Rectal smooth muscle tissue (tissue), 1 donor: Measurements from ENCODE around the gene OGN.
A peak's percentile ranks its signal among the peaks of the same experiment; 100 is the strongest.

Experiments
- H3K27ac ChIP-seq: one replicate; pipeline ENCODE4 v1.7.0; 2013; ENCODE audit warnings: low read depth, low read length, inconsistent platforms
- H3K27me3 ChIP-seq: one replicate; pipeline ENCODE4 v1.7.0; 2013; ENCODE audit warnings: low read length; ENCODE audit not compliant: control insufficient read depth, insufficient read depth
- H3K36me3 ChIP-seq: one replicate; pipeline ENCODE4 v1.7.0; 2013; ENCODE audit warnings: low read length; ENCODE audit not compliant: control insufficient read depth, insufficient read depth
- H3K4me1 ChIP-seq: one replicate; pipeline ENCODE4 v1.7.0; 2013; ENCODE audit warnings: low read length; ENCODE audit not compliant: control insufficient read depth, insufficient read depth
- H3K4me3 ChIP-seq: one replicate; pipeline ENCODE4 v1.7.0; 2013; ENCODE audit warnings: low read length
- H3K9ac ChIP-seq: one replicate; pipeline ENCODE4 v1.7.0; 2013; ENCODE audit warnings: low read length

The OGN gene

GRCh38 chr9:92397853-92398252 lies 6.5 kb downstream of the OGN start:
- no peak overlapping the region for H3K4me3 ChIP-seq
- H3K36me3 ChIP-seq, result no peaks in the 10 kb centered on the region
- no peak overlapping the region for H3K9ac ChIP-seq
- peak overlapping the region; percentile 46 for H3K27ac ChIP-seq
- peaks cover 11% of the 10 kb centered on the region for H3K4me1 ChIP-seq
- H3K27me3 ChIP-seq, result no peaks in the 10 kb centered on the region

GRCh38 chr9:92395617-92396016 lies 8.8 kb downstream of the OGN start:
- H3K36me3 ChIP-seq, result no peaks in the 10 kb centered on the region
- no peak overlapping the region for H3K27ac ChIP-seq
- no peak overlapping the region for H3K9ac ChIP-seq
- H3K4me1 ChIP-seq, result peaks cover 5% of the 10 kb centered on the region
- no peaks in the 10 kb centered on the region for H3K27me3 ChIP-seq
- no peak overlapping the region for H3K4me3 ChIP-seq

- Histone ChIP-seq H3K36me3 (no peaks in the 10 kb centered on the region), H3K9ac (no peak overlapping the region), H3K4me1 (peaks cover 8% of the 10 kb centered on the region), H3K27me3 (no peaks in the 10 kb centered on the region), H3K4me3 (no peak overlapping the region), H3K27ac (no peak overlapping the region)
Observed at GRCh38 chr9:92393686-92394085, 10.7 kb downstream of the OGN start.

GRCh38 chr9:92392690-92393089 lies 11.7 kb downstream of the OGN start:
- H3K4me1 ChIP-seq, result peaks cover 8% of the 10 kb centered on the region
- no peak overlapping the region for H3K4me3 ChIP-seq
- no peak overlapping the region for H3K27ac ChIP-seq
- H3K27me3 ChIP-seq, result no peaks in the 10 kb centered on the region
- H3K9ac ChIP-seq, result no peak overlapping the region
- H3K36me3 ChIP-seq, result no peaks in the 10 kb centered on the region

- Histone ChIP-seq H3K27ac (peak overlapping the region; percentile 32), H3K27me3 (no peaks in the 10 kb centered on the region), H3K4me1 (peaks cover 3% of the 10 kb centered on the region)
Observed at GRCh38 chr9:92385953-92386352, 18.4 kb downstream of the OGN start.

GRCh38 chr9:92385477-92385876 lies 18.9 kb downstream of the OGN start:
- no peaks in the 10 kb centered on the region for H3K27me3 ChIP-seq
- peaks cover 3% of the 10 kb centered on the region for H3K4me1 ChIP-seq
- H3K4me3 ChIP-seq, result no peak overlapping the region
- H3K9ac ChIP-seq, result no peak overlapping the region
- no peaks in the 10 kb centered on the region for H3K36me3 ChIP-seq
- peak overlapping the region; percentile 32 for H3K27ac ChIP-seq

More at GRCh38 chr9:92385953-92386352, 18.4 kb downstream of the OGN start:
- H3K36me3 ChIP-seq, result no peaks in the 10 kb centered on the region
- H3K4me3 ChIP-seq, result no peak overlapping the region
- H3K9ac ChIP-seq, result no peak overlapping the region

GRCh38 chr9:92385001-92385400 lies 19.4 kb downstream of the OGN start:
- Histone ChIP-seq H3K4me1 (peaks cover 3% of the 10 kb centered on the region), H3K27me3 (no peaks in the 10 kb centered on the region), H3K9ac (no peak overlapping the region), H3K4me3 (no peak overlapping the region), H3K27ac (no peak overlapping the region), H3K36me3 (no peaks in the 10 kb centered on the region)

GRCh38 chr9:92384375-92384774 lies 20.0 kb downstream of the OGN start:
- Histone ChIP-seq H3K4me1 (no peaks in the 10 kb centered on the region), H3K4me3 (no peak overlapping the region), H3K9ac (no peak overlapping the region), H3K27me3 (no peaks in the 10 kb centered on the region), H3K27ac (no peak overlapping the region), H3K36me3 (no peaks in the 10 kb centered on the region)

GRCh38 chr9:92381775-92382174 lies 22.6 kb downstream of the OGN start:
- H3K27ac ChIP-seq, result no peak overlapping the region
- H3K4me3 ChIP-seq, result no peak overlapping the region
- H3K9ac ChIP-seq, result no peak overlapping the region
- H3K27me3 ChIP-seq, result no peaks in the 10 kb centered on the region
- no peaks in the 10 kb centered on the region for H3K4me1 ChIP-seq
- H3K36me3 ChIP-seq, result no peaks in the 10 kb centered on the region

GRCh38 chr9:92380603-92381002 lies 23.8 kb downstream of the OGN start:
- Histone ChIP-seq H3K27ac (no peak overlapping the region), H3K4me1 (no peaks in the 10 kb centered on the region), H3K36me3 (no peaks in the 10 kb centered on the region), H3K9ac (no peak overlapping the region), H3K27me3 (no peaks in the 10 kb centered on the region), H3K4me3 (no peak overlapping the region)

- no peaks in the 10 kb centered on the region for H3K4me1 ChIP-seq
- H3K27ac ChIP-seq, result no peak overlapping the region
- no peak overlapping the region for H3K9ac ChIP-seq
- no peaks in the 10 kb centered on the region for H3K36me3 ChIP-seq
- no peak overlapping the region for H3K4me3 ChIP-seq
- H3K27me3 ChIP-seq, result no peaks in the 10 kb centered on the region
Observed at GRCh38 chr9:92378865-92379560, 25.4 kb downstream of the OGN start.

GRCh38 chr9:92377876-92378275 lies 26.5 kb downstream of the OGN start:
- no peak overlapping the region for H3K9ac ChIP-seq
- no peaks in the 10 kb centered on the region for H3K36me3 ChIP-seq
- H3K4me3 ChIP-seq, result no peak overlapping the region
- H3K27me3 ChIP-seq, result no peaks in the 10 kb centered on the region
- no peak overlapping the region for H3K27ac ChIP-seq
- no peaks in the 10 kb centered on the region for H3K4me1 ChIP-seq

GRCh38 chr9:92373167-92373566 lies 31.2 kb downstream of the OGN start:
- Histone ChIP-seq H3K9ac (no peak overlapping the region), H3K4me3 (no peak overlapping the region), H3K27ac (no peak overlapping the region), H3K27me3 (no peaks in the 10 kb centered on the region), H3K4me1 (no peaks in the 10 kb centered on the region), H3K36me3 (no peaks in the 10 kb centered on the region)
